HG03520 (cell line): Measurements from ENCODE around the gene PTK6.
"Not testable (repeated sequence)": the region's sequence is repeated elsewhere in the genome, so short reads cannot be mapped to it uniquely, and the experiment has no call there.

Source experiments
- ATAC-seq: cut with Tn5 transposase; IDR thresholded peaks from one replicate; pipeline ENCODE4 v1.9.1; 2021; ENCODE audit warnings: mild to moderate bottlenecking, moderate library complexity; ENCODE audit not compliant: unreplicated experiment

Gene PTK6

GRCh38 chr20:63559485-63560332 is 22.5 kb upstream of the PTK6 start:
- ATAC-seq: not testable (repeated sequence)

DNA sequence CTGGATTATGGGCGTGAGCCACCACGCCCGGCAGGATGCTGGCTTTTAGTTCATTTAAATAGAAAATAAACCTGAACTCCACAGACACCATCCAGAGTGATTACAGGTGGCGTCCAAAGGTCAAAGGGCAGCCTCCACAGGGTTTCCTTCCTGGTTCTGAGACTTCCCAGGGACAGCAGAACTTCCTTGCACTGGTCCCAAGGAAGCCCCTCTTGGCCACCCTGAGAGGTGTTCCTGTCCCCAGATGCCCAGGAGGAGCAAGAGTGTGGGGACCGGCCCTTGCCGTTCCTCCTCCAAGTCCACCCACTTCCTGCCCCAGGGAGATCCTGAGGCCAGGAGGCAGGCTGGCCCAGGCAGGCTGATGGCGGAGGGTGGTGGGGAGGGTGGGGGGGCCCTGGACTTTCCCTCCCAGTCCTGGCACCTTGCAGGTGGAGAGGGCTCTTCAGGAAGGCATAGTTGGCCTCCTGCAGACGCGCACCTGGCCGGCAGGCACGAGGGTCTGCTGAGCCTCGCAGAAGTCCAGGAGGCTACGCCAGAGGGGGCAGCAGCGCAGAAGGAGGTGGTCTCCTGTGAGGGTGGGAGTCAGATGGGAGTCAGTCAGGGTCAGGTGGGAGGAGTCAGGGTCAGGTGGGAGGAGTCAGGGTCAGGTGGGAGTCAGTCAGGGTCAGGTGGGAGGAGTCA is 21.8 kb upstream of the PTK6 start:
- no peak for ATAC-seq

DNA sequence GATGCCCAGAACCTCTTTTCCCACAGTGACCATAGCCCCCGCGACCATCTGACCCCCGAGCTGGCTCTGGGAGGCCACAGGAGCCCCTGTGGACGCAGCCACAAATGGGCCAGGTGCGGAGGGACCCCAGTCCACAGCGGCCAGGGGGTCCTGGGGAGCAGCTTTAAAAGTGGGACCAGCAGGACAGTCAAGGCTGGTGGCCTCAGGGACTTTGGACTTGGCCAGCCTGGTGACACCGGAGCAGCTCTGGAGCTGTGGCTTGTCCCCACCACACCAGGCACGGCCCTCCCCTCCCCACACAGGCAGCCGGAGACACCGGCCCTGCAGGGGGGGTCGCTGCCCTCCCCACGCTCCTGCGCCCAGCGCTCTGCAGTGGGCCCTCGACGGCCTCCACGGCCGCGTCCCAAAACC is 20.3 kb upstream of the PTK6 start:
- ATAC-seq: no peak

DNA sequence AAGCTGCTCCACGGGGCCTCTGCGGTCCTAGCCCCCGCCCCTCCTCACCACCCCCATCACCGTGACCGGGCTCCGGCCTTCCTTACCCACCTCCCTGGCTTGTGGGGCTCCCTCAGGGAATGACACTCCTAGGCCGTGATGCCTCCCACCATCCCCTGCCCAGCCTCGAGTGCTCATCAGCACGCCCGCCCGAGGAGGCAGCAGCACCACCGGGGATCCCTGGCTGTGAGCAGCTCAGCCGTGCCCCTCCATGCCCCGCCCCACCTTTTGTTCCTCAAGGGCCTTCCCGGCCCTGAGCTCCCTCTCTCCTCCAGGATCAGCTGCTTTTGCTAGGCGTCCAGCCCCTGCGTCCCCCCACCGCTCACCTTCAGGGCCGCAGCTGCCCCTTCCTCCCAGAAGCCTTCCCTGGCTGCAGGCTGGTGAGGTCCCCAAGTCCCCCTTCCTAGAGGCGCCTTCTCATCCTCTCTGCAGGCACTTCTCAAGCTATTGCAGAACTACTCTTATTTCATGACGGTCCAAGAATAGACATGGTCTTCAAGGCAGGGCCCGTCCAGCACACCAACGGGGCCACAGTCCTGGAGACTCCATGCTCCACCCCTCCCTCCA is 19.8 kb upstream of the PTK6 start:
- ATAC-seq: no peak

GRCh38 chr20:63555661-63556381 is 18.6 kb upstream of the PTK6 start:
- no peak for ATAC-seq

- no peak for ATAC-seq
Measured at GRCh38 chr20:63554361-63555278, 17.4 kb upstream of the PTK6 start.

- ATAC-seq: no peak
Measured at GRCh38 chr20:63553933-63554290, 16.7 kb upstream of the PTK6 start, which contains the start of gene FNDC11. FNDC11 (plus strand) TSS chr20:63554159; CDS start chr20:63555664, 1,505 bp downstream.

DNA sequence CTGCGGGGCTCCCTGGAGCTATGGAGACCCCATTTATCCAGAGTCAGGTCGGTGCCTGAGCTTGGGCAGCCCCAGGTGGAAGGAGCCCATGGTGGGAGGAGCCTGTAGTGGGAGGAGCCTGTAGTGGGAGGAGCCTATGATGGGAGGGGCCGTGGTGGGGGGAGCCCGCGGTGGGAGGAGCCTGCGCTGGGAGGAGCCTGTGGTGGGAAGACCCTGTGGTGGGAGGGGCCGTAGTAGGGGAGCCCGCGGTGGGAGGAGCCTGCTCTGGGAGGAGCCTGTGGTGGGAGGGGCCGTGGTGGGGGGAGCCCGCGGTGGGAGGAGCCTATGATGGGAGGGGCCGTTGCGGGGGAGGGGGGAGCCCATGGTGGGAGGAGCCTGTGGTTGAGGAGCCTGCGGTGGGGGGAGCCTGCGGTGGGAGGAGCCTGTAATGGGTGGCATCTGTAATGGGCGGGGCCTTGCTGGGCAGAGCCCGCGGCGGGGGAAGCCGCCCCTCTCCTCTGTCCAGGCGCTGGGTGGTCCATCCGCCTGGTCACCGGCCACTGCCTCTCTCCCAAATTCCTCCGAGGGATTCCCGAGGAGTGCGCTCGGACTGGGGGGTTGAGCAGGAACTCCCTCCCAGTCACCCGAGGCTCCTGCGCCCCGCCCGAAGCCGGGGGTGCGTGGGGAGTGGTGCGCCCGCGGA is 16.2 kb upstream of the PTK6 start:
- ATAC-seq: no peak

DNA sequence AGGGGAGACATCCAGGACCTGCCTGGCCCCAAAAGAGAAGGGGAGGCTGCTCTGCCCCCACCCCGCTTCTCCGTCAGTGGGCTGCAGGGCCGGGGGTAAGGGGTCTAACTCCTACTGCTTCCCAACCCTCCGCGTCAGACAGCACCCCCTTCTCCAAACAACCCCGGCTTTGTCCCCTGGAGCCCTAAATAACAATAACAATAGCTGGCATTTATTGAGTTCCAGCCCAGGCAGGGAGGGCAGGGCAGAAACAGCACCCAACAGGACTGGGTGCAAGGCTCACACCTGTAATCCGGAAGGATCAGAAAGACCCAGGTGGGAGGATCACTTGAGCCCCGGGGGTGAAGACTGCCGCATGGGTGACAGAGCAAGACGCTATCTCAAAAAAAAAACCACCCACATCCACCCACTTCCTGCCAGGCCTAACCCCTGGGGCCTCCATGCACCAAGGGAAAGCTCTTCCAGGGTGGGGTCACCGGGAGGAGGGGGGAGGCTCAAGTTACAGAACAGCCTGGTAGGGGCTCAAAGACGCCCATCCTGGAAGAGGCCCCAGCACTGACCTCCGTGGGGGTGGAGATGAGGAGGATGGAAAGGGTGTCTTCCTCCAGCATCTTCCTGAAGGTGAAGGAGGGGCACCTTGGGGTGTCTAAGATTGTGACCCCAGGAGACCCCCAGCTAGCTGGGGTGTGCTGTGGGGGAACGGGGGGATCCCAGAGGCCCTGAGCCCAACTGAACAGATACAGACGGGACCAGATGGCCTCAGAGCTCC is 15.5 kb upstream of the PTK6 start:
- no peak for ATAC-seq

- ATAC-seq: no peak
Measured at GRCh38 chr20:63551068-63551467, 13.9 kb upstream of the PTK6 start.

GRCh38 chr20:63549679-63550282 is 12.6 kb upstream of the PTK6 start:
- ATAC-seq: no peak

DNA sequence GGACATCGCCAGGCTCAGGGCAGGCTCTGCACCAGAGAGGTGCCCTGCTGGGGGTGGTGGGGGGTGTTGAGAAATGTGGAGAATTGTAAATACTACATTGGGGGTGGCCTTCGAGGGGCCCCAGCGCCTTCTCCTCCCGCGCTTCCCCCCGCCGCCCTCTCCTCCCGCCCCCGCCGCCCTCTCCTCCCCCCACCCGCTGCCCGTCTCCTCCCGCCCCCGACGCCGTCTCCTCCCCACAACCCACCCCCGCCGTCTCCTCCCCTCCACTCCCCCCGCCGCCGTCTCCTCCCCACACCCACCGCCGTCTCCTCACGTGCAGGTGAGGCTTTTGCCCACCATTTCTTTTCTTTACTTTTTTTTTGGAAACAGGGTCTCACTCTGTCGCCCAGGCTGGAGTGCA is 11.8 kb upstream of the PTK6 start:
- no peak for ATAC-seq

GRCh38 chr20:63548542-63548941 is 11.4 kb upstream of the PTK6 start:
- ATAC-seq: no peak

DNA sequence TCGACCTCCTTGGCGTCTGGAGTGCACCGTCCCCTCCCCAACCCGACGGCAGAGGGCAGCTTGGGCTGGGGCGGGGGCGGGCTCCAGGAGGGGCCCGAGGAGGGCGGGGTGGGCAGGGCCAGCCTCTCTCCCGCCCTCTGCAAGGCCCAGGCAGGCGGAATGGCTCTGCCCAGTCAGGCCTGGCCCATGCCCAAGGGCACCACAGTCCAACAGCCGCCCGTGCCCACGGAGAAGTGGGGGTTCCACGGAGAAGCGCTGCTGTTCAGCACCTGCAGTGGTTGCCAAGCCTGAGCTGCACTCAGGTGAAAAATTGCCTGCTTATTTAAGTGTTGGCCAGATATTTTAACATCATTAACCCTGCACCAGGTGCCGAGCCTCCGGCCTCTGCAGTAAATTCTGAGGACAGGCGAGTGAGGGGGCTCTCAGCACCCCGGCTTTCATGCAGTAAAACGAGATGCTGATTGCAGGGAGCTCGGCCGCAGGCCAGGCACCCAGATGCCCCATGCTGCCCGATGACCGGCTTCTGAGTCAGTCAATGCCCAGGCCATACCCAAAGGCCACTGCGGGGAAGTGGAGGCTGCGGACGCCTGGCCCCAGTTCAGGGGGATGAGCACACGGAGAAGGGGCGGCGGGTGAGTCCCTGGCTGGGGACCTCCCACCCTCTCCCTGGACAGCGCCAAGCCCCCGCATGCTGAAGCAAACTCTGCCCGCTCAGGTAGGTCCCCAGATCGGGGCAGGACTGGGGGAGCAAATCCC is 10.7 kb upstream of the PTK6 start, which contains the start of gene SRMS:
Gene SRMS, minus strand, starts transcription at position 25 of the 756 bp plus-strand sequence. CDS start 286 bp downstream, outside the sequence.
- ATAC-seq: no peak

GRCh38 chr20:63546956-63547724 is 10.0 kb upstream of the PTK6 start:
- ATAC-seq: no peak

- no peak for ATAC-seq
Measured at GRCh38 chr20:63546256-63546955, 9.2 kb upstream of the PTK6 start.
